ENCODE results near the gene DLST. TPM values are rescaled to one million over a fixed set of nuclear protein-coding genes. Genes with fewer than 3 reads are reported as not detected.

Gene DLST
- polyA plus RNA-seq, 1 of the 3 experiments (the other 2 are of a cell fraction), result 92.3 TPM

DNA sequence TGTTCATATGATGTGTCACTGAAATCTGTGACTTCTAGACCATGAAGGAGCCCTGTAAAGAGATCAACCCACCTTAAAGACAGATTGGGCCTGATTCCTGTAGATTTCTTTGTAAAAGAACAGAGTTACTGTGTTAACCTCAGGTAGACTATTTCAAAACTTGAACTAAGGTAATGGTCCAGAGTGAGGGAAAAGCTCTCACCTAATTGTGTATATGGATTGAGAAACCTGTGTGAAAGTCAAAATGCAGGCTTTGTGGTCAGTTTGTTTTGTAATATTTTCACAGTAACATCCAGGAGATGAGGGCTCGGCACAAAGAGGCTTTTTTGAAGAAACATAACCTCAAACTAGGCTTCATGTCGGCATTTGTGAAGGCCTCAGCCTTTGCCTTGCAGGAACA, 16.4 kb downstream of the DLST start:
- Histone ChIP-seq H3K27ac (ENCODE audit: low read depth in 2 of 2, low read length in 1 of 2) (no peak overlapping the region), H3K36me3 (replicated peaks in 1 of 2; ENCODE audit: control insufficient read depth in 1 of 2, insufficient read depth in 2 of 2, low read length in 1 of 2) (peaks cover 76 to 92% of the 10 kb centered on the region in 2 experiments), H3K4me1 (ENCODE audit: control insufficient read depth in 1 of 2, insufficient read depth in 2 of 2, low read depth in 1 of 2, low read length in 1 of 2) (no peaks in the 10 kb centered on the region), H3K9me3 (no peaks in the 10 kb centered on the region), H4K20me1 (ENCODE audit: insufficient read depth) (no peaks in the 10 kb centered on the region), H3K79me2 (ENCODE audit: insufficient read depth) (no peaks in the 10 kb centered on the region), H2AFZ (ENCODE audit: low read depth) (no peak overlapping the region), H3K27me3 (ENCODE audit: insufficient read depth) (no peaks in the 10 kb centered on the region), H3K4me2 (no peak overlapping the region), H3K4me3 (ENCODE audit: low read depth in 2 of 2, low read length in 1 of 2) (no peak overlapping the region), H3F3A (replicated peaks; ENCODE audit: insufficient read depth) (peaks cover 10% of the 10 kb centered on the region), H3K9ac (no peak overlapping the region), H3K9me2 (no peaks in the 10 kb centered on the region)
- ChIA-PET POLR2A (no interaction called here), CTCF (interaction anchor here (13.2 to 26.0 kb wide), 2 partner anchors 10 to 44 kb away, joined by 124 to 537 read pairs; no protein-coding TSS in a partner anchor)
- TF ChIP-seq, protein P1, sequence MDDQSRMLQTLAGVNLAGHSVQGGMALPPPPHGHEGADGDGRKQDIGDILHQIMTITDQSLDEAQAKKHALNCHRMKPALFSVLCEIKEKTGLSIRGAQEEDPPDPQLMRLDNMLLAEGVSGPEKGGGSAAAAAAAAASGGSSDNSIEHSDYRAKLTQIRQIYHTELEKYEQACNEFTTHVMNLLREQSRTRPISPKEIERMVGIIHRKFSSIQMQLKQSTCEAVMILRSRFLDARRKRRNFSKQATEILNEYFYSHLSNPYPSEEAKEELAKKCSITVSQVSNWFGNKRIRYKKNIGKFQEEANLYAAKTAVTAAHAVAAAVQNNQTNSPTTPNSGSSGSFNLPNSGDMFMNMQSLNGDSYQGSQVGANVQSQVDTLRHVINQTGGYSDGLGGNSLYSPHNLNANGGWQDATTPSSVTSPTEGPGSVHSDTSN (IDR thresholded peaks at IDR 0.05), result no peak
- TF ChIP-seq RXRA (IDR thresholded peaks at IDR 0.05; ENCODE audit: borderline replicate concordance, low read depth), result no peak
- TF ChIP-seq, protein P2, sequence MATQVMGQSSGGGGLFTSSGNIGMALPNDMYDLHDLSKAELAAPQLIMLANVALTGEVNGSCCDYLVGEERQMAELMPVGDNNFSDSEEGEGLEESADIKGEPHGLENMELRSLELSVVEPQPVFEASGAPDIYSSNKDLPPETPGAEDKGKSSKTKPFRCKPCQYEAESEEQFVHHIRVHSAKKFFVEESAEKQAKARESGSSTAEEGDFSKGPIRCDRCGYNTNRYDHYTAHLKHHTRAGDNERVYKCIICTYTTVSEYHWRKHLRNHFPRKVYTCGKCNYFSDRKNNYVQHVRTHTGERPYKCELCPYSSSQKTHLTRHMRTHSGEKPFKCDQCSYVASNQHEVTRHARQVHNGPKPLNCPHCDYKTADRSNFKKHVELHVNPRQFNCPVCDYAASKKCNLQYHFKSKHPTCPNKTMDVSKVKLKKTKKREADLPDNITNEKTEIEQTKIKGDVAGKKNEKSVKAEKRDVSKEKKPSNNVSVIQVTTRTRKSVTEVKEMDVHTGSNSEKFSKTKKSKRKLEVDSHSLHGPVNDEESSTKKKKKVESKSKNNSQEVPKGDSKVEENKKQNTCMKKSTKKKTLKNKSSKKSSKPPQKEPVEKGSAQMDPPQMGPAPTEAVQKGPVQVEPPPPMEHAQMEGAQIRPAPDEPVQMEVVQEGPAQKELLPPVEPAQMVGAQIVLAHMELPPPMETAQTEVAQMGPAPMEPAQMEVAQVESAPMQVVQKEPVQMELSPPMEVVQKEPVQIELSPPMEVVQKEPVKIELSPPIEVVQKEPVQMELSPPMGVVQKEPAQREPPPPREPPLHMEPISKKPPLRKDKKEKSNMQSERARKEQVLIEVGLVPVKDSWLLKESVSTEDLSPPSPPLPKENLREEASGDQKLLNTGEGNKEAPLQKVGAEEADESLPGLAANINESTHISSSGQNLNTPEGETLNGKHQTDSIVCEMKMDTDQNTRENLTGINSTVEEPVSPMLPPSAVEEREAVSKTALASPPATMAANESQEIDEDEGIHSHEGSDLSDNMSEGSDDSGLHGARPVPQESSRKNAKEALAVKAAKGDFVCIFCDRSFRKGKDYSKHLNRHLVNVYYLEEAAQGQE (IDR thresholded peaks at IDR 0.05; ENCODE audit: low read depth, low read length), result no peak
- TF ChIP-seq, protein P3, sequence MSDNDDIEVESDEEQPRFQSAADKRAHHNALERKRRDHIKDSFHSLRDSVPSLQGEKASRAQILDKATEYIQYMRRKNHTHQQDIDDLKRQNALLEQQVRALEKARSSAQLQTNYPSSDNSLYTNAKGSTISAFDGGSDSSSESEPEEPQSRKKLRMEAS (IDR thresholded peaks at IDR 0.05; ENCODE audit: low read depth), result no peak
- TF ChIP-seq, protein P4, sequence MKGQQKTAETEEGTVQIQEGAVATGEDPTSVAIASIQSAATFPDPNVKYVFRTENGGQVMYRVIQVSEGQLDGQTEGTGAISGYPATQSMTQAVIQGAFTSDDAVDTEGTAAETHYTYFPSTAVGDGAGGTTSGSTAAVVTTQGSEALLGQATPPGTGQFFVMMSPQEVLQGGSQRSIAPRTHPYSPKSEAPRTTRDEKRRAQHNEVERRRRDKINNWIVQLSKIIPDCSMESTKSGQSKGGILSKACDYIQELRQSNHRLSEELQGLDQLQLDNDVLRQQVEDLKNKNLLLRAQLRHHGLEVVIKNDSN (IDR thresholded peaks at IDR 0.05; ENCODE audit: borderline replicate concordance, low read depth), result no peak
- TF ChIP-seq, protein P5, sequence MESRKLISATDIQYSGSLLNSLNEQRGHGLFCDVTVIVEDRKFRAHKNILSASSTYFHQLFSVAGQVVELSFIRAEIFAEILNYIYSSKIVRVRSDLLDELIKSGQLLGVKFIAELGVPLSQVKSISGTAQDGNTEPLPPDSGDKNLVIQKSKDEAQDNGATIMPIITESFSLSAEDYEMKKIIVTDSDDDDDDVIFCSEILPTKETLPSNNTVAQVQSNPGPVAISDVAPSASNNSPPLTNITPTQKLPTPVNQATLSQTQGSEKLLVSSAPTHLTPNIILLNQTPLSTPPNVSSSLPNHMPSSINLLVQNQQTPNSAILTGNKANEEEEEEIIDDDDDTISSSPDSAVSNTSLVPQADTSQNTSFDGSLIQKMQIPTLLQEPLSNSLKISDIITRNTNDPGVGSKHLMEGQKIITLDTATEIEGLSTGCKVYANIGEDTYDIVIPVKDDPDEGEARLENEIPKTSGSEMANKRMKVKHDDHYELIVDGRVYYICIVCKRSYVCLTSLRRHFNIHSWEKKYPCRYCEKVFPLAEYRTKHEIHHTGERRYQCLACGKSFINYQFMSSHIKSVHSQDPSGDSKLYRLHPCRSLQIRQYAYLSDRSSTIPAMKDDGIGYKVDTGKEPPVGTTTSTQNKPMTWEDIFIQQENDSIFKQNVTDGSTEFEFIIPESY (IDR thresholded peaks at IDR 0.05; ENCODE audit: borderline replicate concordance, low read depth), result no peak
- TF ChIP-seq GATA2 (CRISPR knock-in tag; IDR thresholded peaks at IDR 0.05), result no peak
- TF ChIP-seq MXI1 (IDR thresholded peaks at IDR 0.05; ENCODE audit: low read depth, low read length), result no peak
- TF ChIP-seq YY1 (IDR thresholded peaks at IDR 0.05; ENCODE audit: low read depth), result no peak
- no peak for TF ChIP-seq RCOR1 (IDR thresholded peaks at IDR 0.05; ENCODE audit: low read length)
- TF ChIP-seq, protein P6, sequence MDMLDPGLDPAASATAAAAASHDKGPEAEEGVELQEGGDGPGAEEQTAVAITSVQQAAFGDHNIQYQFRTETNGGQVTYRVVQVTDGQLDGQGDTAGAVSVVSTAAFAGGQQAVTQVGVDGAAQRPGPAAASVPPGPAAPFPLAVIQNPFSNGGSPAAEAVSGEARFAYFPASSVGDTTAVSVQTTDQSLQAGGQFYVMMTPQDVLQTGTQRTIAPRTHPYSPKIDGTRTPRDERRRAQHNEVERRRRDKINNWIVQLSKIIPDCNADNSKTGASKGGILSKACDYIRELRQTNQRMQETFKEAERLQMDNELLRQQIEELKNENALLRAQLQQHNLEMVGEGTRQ (IDR thresholded peaks at IDR 0.05; ENCODE audit: borderline replicate concordance, low read depth, low read length), result no peak
- TF ChIP-seq, protein P7, sequence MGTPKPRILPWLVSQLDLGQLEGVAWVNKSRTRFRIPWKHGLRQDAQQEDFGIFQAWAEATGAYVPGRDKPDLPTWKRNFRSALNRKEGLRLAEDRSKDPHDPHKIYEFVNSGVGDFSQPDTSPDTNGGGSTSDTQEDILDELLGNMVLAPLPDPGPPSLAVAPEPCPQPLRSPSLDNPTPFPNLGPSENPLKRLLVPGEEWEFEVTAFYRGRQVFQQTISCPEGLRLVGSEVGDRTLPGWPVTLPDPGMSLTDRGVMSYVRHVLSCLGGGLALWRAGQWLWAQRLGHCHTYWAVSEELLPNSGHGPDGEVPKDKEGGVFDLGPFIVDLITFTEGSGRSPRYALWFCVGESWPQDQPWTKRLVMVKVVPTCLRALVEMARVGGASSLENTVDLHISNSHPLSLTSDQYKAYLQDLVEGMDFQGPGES (IDR thresholded peaks at IDR 0.05; ENCODE audit: low read depth, low read length), result no peak
- TF ChIP-seq NFIC (IDR thresholded peaks at IDR 0.05; ENCODE audit: borderline replicate concordance), result no peak
- no peak for DNase-seq
- WGBS (ENCODE audit: low lambda C conversion rate), result 96% methylated on average over 2 of the region's 2 CpGs
